ENCODE data around the gene GGTLC2. TPM values are rescaled to one million over a fixed set of nuclear protein-coding genes. Genes with fewer than 3 reads are reported as not detected.
"Not testable (repeated sequence)": the region's sequence is repeated elsewhere in the genome, so short reads cannot be mapped to it uniquely, and the experiment has no call there.

GGTLC2 gene
- total RNA-seq (2014; rRNA removed; shearing (Covaris generic)): not detected in 2 replicates

GRCh38 chr22:22644314-22644713, at the start of gene GGTLC2:
Gene GGTLC2 (plus strand): TSS chr22:22644614. CDS start chr22:22646346, 1,732 bp downstream.
- not testable (repeated sequence) for DNase-seq (ENCODE audit: low spot score)

- DNase-seq (ENCODE audit: low spot score): no peak
Measured at GRCh38 chr22:22595001-22595835, 49.2 kb upstream of the GGTLC2 start.

GRCh38 chr22:22598144-22598543, 46.3 kb upstream of the GGTLC2 start:
- no peak for DNase-seq (ENCODE audit: low spot score)

- DNase-seq (ENCODE audit: low spot score): no peak
Measured at GRCh38 chr22:22599248-22599647, 45.2 kb upstream of the GGTLC2 start.

- no peak for DNase-seq (ENCODE audit: low spot score)
Measured at GRCh38 chr22:22600531-22601261, 43.7 kb upstream of the GGTLC2 start.

- no peak for DNase-seq (ENCODE audit: low spot score)
Measured at GRCh38 chr22:22603470-22603947, 40.9 kb upstream of the GGTLC2 start.

GRCh38 chr22:22604326-22605073, 39.9 kb upstream of the GGTLC2 start:
- no peak for DNase-seq (ENCODE audit: low spot score)

GRCh38 chr22:22605074-22605404, 39.4 kb upstream of the GGTLC2 start:
- DNase-seq (ENCODE audit: low spot score): no peak

GRCh38 chr22:22608022-22608421, 36.4 kb upstream of the GGTLC2 start:
- not testable (repeated sequence) for DNase-seq (ENCODE audit: low spot score)

GRCh38 chr22:22609291-22609690, 35.1 kb upstream of the GGTLC2 start:
- no peak for DNase-seq (ENCODE audit: low spot score)

GRCh38 chr22:22612516-22612915, 31.9 kb upstream of the GGTLC2 start:
- no peak for DNase-seq (ENCODE audit: low spot score)

- no peak for DNase-seq (ENCODE audit: low spot score)
Measured at GRCh38 chr22:22614065-22614464, 30.3 kb upstream of the GGTLC2 start.

- DNase-seq (ENCODE audit: low spot score): no peak
Measured at GRCh38 chr22:22616636-22617035, 27.8 kb upstream of the GGTLC2 start.

GRCh38 chr22:22618448-22618847, 26.0 kb upstream of the GGTLC2 start:
- DNase-seq (ENCODE audit: low spot score): no peak

GRCh38 chr22:22618923-22619322, 25.5 kb upstream of the GGTLC2 start:
- no peak for DNase-seq (ENCODE audit: low spot score)

GRCh38 chr22:22619765-22620414, 24.5 kb upstream of the GGTLC2 start:
- DNase-seq (ENCODE audit: low spot score): no peak

- DNase-seq (ENCODE audit: low spot score): not testable (repeated sequence)
Measured at GRCh38 chr22:22628546-22629495, 15.6 kb upstream of the GGTLC2 start.

GRCh38 chr22:22631223-22631652, 13.2 kb upstream of the GGTLC2 start:
- DNase-seq (ENCODE audit: low spot score): not testable (repeated sequence)

GRCh38 chr22:22632226-22632625, 12.2 kb upstream of the GGTLC2 start:
- not testable (repeated sequence) for DNase-seq (ENCODE audit: low spot score)

GRCh38 chr22:22633533-22633932, 10.9 kb upstream of the GGTLC2 start:
- not testable (repeated sequence) for DNase-seq (ENCODE audit: low spot score)
